Measurements from ENCODE around the gene GNG2. TPM values are rescaled to one million over a fixed set of nuclear protein-coding genes. Genes with fewer than 3 reads are reported as not detected.

The GNG2 gene
- total and polyA plus RNA-seq, 10 donors: 23.6 to 180 (median 99.1) TPM

DNA sequence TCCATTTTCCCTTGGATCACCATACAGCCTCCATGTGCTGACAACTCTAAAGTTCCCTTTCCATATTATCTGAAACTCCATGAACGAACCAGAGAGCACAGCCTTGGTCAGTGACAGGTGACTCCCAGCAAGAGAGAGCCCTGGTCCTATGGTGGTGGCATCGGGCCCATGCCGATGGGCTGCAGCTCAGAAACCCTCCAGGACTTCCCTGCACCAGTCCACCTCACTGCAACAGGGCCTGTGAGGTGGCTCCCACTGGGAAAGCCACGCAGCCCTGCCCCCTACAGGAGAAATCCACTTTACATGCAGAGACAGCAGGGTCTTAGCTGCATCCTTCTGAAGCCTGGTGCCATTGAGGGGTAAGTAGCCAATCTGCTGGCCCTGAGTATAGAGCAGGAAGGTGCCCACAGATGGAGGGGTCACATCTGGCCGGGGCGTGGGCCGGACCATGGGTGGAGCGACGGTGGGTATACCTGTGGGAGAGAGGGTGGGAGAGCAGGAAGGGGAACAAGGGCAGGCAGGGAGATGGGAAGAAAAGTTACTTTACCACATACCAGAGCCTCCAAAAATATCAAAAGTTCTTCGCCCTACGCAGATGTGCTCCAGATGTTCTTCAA lies 153.7 kb downstream of the GNG2 start:
- intact Hi-C loops (cut with DNase I; ENCODE audit: low total_unique reads): no loop called here
- H3K4me1 ChIP-seq: peaks cover 0 to 3% (median 0%) of the 10 kb centered on the region in 6 donors
- 62 to 74% (median 68%) methylated on average over 10 to 11 of the region's 11 CpGs for WGBS, 5 donors
- no peak for DNase-seq
- H3K27ac ChIP-seq: no peak overlapping the region
- peak in 1 of 3 donors; percentile 48 for TF ChIP-seq POLR2AphosphoS5 (IDR thresholded peaks at IDR 0.05)
- TF ChIP-seq, protein P1, sequence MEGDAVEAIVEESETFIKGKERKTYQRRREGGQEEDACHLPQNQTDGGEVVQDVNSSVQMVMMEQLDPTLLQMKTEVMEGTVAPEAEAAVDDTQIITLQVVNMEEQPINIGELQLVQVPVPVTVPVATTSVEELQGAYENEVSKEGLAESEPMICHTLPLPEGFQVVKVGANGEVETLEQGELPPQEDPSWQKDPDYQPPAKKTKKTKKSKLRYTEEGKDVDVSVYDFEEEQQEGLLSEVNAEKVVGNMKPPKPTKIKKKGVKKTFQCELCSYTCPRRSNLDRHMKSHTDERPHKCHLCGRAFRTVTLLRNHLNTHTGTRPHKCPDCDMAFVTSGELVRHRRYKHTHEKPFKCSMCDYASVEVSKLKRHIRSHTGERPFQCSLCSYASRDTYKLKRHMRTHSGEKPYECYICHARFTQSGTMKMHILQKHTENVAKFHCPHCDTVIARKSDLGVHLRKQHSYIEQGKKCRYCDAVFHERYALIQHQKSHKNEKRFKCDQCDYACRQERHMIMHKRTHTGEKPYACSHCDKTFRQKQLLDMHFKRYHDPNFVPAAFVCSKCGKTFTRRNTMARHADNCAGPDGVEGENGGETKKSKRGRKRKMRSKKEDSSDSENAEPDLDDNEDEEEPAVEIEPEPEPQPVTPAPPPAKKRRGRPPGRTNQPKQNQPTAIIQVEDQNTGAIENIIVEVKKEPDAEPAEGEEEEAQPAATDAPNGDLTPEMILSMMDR (IDR thresholded peaks at IDR 0.05 in 8 of 11, conservative IDR thresholded peaks at IDR 0.05 in 3 of 11): no peak
- H3K9me3 ChIP-seq: no peaks in the 10 kb centered on the region
- no peaks in the 10 kb centered on the region for H3K27me3 ChIP-seq (replicated peaks in 1 of 7)
- peaks cover 0 to 35% (median 27%) of the 10 kb centered on the region in 6 donors for H3K36me3 ChIP-seq
- no peak overlapping the region for H3K4me3 ChIP-seq

DNA sequence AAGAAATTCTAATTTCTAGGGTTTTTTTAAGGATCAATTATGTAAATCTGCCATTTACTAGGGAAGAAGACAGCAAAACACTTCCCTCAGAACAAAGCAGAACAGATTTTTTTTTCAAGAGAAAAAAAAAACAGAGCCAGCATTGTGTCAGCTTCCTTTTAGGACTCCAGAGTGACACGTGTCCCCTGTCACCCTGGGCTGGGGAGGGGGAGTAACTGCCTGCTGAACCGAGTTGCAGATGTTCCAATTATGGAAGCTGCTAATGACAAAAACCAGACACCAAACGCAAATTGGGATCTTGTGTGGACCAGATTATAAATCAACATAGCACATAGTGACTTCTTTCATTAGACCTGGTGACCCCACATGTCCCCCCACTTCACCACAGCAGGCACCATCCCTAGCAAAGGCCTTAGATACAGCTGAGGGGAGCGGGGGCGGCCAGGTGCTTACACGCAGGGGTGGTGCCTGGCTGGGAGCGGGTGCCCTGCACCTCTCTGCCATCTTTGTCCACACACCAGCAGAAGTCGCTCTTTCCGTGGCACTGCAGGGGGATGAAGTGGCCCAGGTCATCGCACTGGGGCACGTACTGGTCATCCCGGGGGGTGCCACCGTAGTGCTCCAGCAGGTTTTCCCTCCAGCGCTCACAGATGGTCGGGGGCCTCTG lies 154.3 kb downstream of the GNG2 start:
- H3K4me3 ChIP-seq: no peak overlapping the region
- intact Hi-C loops (cut with DNase I; ENCODE audit: low total_unique reads): no loop called here
- H3K4me1 ChIP-seq: peaks cover 0 to 3% (median 0%) of the 10 kb centered on the region in 6 donors
- H3K9me3 ChIP-seq: no peaks in the 10 kb centered on the region
- DNase-seq: no peak
- H3K27ac ChIP-seq: no peak overlapping the region
- no peaks in the 10 kb centered on the region for H3K27me3 ChIP-seq (replicated peaks in 1 of 7)
- 74 to 80% (median 80%) methylated on average over 11 to 15 of the region's 15 CpGs for WGBS, 5 donors
- peaks cover 0 to 29% (median 20%) of the 10 kb centered on the region in 6 donors for H3K36me3 ChIP-seq
- peak in 1 of 3 donors; percentile 57 for TF ChIP-seq POLR2AphosphoS5 (IDR thresholded peaks at IDR 0.05)
- TF ChIP-seq, protein P1 (IDR thresholded peaks at IDR 0.05 in 8 of 11, conservative IDR thresholded peaks at IDR 0.05 in 3 of 11): no peak

DNA sequence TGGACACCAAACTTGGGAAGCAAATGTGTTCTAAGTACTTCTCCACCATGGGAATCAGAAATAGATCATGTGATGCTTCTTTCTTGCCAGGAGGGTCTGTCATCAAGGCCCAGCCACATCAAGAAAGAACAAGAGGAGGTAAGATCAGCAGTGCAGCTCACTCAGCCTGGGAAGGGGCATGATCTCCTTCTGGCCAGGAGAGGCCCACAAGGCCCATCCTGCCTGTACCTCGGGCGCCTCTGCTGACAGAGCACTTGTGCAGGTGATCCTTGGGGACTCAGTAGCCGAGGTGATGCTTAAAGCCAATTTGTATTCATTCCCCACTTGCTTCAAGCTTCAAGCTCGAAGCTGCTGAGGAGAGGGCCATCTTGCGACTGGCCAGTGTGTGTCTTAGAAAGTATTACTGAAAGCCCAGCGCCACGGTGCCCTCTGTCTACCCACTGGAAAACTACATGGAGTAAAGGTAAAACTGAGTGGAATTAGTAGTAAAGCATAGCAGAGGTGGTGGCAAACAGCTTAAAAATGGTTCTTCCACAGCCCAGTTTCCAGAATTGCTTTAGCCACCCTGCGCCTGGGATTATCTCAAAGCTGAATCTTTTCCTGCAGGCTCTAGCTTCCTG lies 155.1 kb downstream of the GNG2 start:
- Histone ChIP-seq H3K27ac (no peak overlapping the region), H3K4me3 (no peak overlapping the region), H3K36me3 (peaks cover 0 to 21% (median 13%) of the 10 kb centered on the region in 6 donors), H3K9me3 (no peaks in the 10 kb centered on the region), H3K4me1 (peaks cover 0 to 3% (median 0%) of the 10 kb centered on the region in 6 donors), H3K27me3 (replicated peaks in 1 of 7) (no peaks in the 10 kb centered on the region)
- DNase-seq: no peak
- intact Hi-C loops (cut with DNase I; ENCODE audit: low total_unique reads): no loop called here
- WGBS, 5 donors: 71 to 87% (median 83%) methylated on average over 8 of the region's 8 CpGs
- no peak for TF ChIP-seq POLR2A (IDR thresholded peaks at IDR 0.05)

DNA sequence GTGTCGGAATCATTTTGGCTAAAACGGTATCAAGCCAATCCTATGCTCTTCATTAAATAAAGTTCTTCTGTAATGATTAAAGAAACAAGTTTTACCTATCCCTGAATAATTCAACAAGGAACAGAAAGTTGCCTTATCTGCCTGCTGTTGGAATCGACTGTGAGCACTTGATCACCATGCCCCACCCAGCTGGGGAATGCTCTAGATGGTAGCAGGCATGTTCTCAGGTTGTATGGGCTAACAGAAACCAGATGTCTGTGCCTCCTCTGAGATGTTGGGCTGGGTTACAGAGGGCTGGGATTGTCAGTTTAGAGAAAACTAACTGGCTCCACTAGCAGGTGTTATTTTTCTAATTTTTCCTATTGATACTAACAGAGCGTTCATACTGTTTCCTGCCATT lies 157.8 kb downstream of the GNG2 start:
- Histone ChIP-seq H3K9me3 (no peaks in the 10 kb centered on the region), H3K4me3 (no peak overlapping the region), H3K27ac (no peak overlapping the region), H3K36me3 (no peaks in the 10 kb centered on the region), H3K27me3 (replicated peaks in 1 of 7) (no peaks in the 10 kb centered on the region), H3K4me1 (peaks cover 0 to 15% (median 9%) of the 10 kb centered on the region in 6 donors)
- intact Hi-C loops (cut with DNase I; ENCODE audit: low total_unique reads): no loop called here
- TF ChIP-seq POLR2AphosphoS5 (IDR thresholded peaks at IDR 0.05) (no peak), POLR2A (IDR thresholded peaks at IDR 0.05) (no peak)
- TF ChIP-seq, protein P1 (IDR thresholded peaks at IDR 0.05 in 8 of 11, conservative IDR thresholded peaks at IDR 0.05 in 3 of 11): no peak
- no peak for DNase-seq
- 87 to 93% (median 90%) methylated on average over 4 of the region's 4 CpGs for WGBS, 5 donors
